Thoracic aorta (tissue), 2 donors: ENCODE measurements around the gene FBXO15. TPM values are rescaled to one million over a fixed set of nuclear protein-coding genes. Genes with fewer than 3 reads are reported as not detected.

Experiments
- ATAC-seq: fragments of 150-250 bp; one replicate; pipeline ENCODE4 v1.8.0; 2017; ENCODE audit warnings: low read depth; ENCODE audit not compliant: insufficient number of reproducible peaks, low FRiP score
- DNase-seq: peaks from one replicate; pipeline ENCODE4 v3.0.0-alpha.2; 2020; ENCODE audit warnings: low spot score
- H3K27ac ChIP-seq, 2 donors: fragments of 200-600 bp; sonication (generic); 1 replicate in 1 of 2; 2 replicates in 1 of 2; pipeline ENCODE4 v1.5.1; 2016; ENCODE audit warnings: mild to moderate bottlenecking in 2 of 2, moderate library complexity in 2 of 2
- H3K27me3 ChIP-seq: fragments of 200-600 bp; sonication (generic); replicated peaks from 2 replicates; pipeline ENCODE4 v1.6.0; 2016; ENCODE audit warnings: mild to moderate bottlenecking; ENCODE audit not compliant: insufficient read depth
- H3K36me3 ChIP-seq: fragments of 200-600 bp; sonication (generic); one replicate; pipeline ENCODE4 v1.5.1; 2016
- H3K4me1 ChIP-seq, 2 donors: fragments of 200-600 bp; sonication (generic); 1 replicate in 1 of 2; 2 replicates in 1 of 2; pipeline versions ENCODE4 v1.5.1 to v1.6.0; 2016; ENCODE audit warnings: low read depth in 2 of 2, mild to moderate bottlenecking in 1 of 2; ENCODE audit not compliant: control insufficient read depth in 1 of 2
- H3K4me3 ChIP-seq: fragments of 200-600 bp; sonication (generic); 2 replicates; pipeline ENCODE4 v1.5.1; 2016; ENCODE audit warnings: mild to moderate bottlenecking
- H3K9me3 ChIP-seq: fragments of 200-600 bp; sonication (generic); 2 replicates; pipeline ENCODE4 v1.5.1; 2016
- total RNA-seq, 2 donors: library from RNA; depleted of rRNA; stranded (reverse); fragments of >200 nt; gene quantifications; one replicate each; pipeline versions ENCODE4 v1.1.0 to v1.2.3, GENCODE V29; 2016
- TF ChIP-seq, protein P1 (sequence below): fragments of 200-600 bp; sonication (generic); IDR thresholded peaks from one replicate; pipeline ENCODE4 v1.5.1; 2019; ENCODE audit warnings: antibody characterized with exemption

The FBXO15 gene
- total RNA-seq, 2 donors from 2014 or later = 1.8 TPM; not detected in 1

GRCh38 chr18:74182335-74182734 lies 34.7 kb upstream of the FBXO15 start:
- no peak for DNase-seq
- Histone ChIP-seq H3K36me3 (no peaks in the 10 kb centered on the region), H3K4me1 (no peaks in the 10 kb centered on the region), H3K9me3 (no peaks in the 10 kb centered on the region), H3K27me3 (no peaks in the 10 kb centered on the region), H3K4me3 (no peak overlapping the region), H3K27ac (no peak overlapping the region)
- TF ChIP-seq, protein P1, sequence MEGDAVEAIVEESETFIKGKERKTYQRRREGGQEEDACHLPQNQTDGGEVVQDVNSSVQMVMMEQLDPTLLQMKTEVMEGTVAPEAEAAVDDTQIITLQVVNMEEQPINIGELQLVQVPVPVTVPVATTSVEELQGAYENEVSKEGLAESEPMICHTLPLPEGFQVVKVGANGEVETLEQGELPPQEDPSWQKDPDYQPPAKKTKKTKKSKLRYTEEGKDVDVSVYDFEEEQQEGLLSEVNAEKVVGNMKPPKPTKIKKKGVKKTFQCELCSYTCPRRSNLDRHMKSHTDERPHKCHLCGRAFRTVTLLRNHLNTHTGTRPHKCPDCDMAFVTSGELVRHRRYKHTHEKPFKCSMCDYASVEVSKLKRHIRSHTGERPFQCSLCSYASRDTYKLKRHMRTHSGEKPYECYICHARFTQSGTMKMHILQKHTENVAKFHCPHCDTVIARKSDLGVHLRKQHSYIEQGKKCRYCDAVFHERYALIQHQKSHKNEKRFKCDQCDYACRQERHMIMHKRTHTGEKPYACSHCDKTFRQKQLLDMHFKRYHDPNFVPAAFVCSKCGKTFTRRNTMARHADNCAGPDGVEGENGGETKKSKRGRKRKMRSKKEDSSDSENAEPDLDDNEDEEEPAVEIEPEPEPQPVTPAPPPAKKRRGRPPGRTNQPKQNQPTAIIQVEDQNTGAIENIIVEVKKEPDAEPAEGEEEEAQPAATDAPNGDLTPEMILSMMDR = no peak
- no peak for ATAC-seq

DNA sequence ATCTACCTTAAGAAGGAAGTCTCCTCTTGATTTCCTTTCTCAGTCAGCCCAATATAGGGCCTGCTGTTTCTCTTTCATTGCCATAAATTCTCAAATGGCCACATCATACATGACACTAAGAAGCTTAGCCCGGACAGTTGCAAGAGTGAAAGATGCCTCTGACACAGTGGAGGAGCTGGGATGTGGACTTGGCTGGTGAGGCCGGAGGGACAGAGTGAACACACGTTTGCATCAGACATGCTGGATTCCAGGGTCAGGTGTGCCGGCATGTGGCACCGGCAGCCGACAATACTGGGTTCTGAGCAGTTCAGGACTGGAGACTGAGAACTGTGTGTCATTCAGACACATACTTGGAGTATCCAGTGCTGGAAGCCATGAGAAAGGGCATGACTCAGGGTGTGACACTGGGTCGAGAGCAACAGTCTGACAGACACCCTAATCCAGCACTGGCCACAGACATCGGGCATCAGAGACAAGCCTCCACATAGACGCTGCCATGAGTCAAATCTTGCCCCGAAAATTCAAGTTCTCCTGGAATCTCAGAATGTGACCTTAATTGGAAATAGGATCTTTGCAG lies 32.1 kb upstream of the FBXO15 start:
- H3K36me3 ChIP-seq = no peaks in the 10 kb centered on the region
- TF ChIP-seq, protein P1 = no peak
- ATAC-seq = no peak

GRCh38 chr18:74178884-74179283 lies 31.2 kb upstream of the FBXO15 start:
- DNase-seq (no peak), ATAC-seq (no peak)
- Histone ChIP-seq H3K27ac (no peak overlapping the region), H3K4me3 (no peak overlapping the region), H3K9me3 (no peaks in the 10 kb centered on the region), H3K36me3 (no peaks in the 10 kb centered on the region), H3K27me3 (no peaks in the 10 kb centered on the region), H3K4me1 (no peaks in the 10 kb centered on the region)
- TF ChIP-seq, protein P1 = no peak

More for the DNA sequence above, 32.1 kb upstream of the FBXO15 start:
- Histone ChIP-seq H3K27me3 (no peaks in the 10 kb centered on the region), H3K9me3 (no peaks in the 10 kb centered on the region), H3K4me3 (no peak overlapping the region), H3K4me1 (no peaks in the 10 kb centered on the region), H3K27ac (no peak overlapping the region)
- DNase-seq = no peak

- Histone ChIP-seq H3K27me3 (no peaks in the 10 kb centered on the region), H3K36me3 (no peaks in the 10 kb centered on the region), H3K4me3 (no peak overlapping the region), H3K9me3 (no peaks in the 10 kb centered on the region), H3K27ac (no peak overlapping the region), H3K4me1 (no peaks in the 10 kb centered on the region)
- TF ChIP-seq, protein P1 = no peak
- no peak for ATAC-seq
- no peak for DNase-seq
Measured at GRCh38 chr18:74175658-74176057, 28.0 kb upstream of the FBXO15 start.

DNA sequence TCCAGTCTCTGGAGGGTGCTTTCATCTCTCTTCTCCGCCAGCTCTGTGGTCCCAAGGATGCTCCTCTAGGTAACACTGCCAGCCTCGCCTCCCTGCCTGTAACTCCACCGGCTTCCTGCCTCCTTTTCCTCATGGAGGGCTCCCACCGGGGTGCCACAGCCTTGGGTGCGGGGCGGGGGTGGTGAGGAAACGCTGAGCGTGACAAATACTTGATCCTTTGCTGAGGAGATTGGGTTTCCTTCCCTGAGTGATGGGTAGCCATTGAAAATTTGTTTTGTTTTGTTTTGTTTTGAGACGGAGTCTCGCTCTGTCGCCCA lies 25.8 kb upstream of the FBXO15 start:
- ATAC-seq (no peak), DNase-seq (no peak)
- Histone ChIP-seq H3K36me3 (no peaks in the 10 kb centered on the region), H3K4me3 (no peak overlapping the region), H3K27me3 (no peaks in the 10 kb centered on the region), H3K9me3 (no peaks in the 10 kb centered on the region), H3K27ac (no peak overlapping the region), H3K4me1 (no peaks in the 10 kb centered on the region)
- TF ChIP-seq, protein P1 = no peak
